ENCODE data around the gene INSC. TPM values are rescaled to one million over a fixed set of nuclear protein-coding genes. Genes with fewer than 3 reads are reported as not detected.

The INSC gene
- total and polyA plus RNA-seq, 2 experiments from 2014 or later, result 0.97 to 1.5 TPM

DNA sequence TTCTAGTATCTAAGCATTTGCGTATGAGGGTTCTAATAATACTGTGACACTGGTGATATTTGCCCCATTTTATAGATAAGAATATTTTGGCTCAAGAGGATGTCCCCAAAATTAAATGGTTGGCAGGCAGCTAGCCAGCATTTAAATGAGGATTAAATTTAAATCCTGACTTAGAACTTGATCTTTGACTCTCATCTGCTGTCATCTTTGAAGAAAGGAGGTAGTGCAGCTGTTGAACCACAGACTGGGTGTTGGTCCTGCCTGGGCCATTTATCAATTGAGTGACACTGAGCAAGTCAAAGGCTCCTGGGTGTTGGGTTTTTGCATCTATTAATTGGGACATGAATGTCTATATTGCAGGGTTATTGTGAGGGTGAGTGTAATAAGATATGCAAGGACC, 112.3 kb downstream of the INSC start:
- H3K27ac ChIP-seq (ENCODE audit: low read depth), result no peak overlapping the region
- Mint-ChIP-seq H3K4me3 (no peak overlapping the region), H3K9me3 (no peaks in the 10 kb centered on the region), H3K27me3 (ENCODE audit: insufficient read depth, low read depth, poor library complexity) (peaks cover 5% of the 10 kb centered on the region), H3K36me3 (ENCODE audit: low read depth) (no peaks in the 10 kb centered on the region), H3K27ac (no peak overlapping the region), H3K4me1 (no peaks in the 10 kb centered on the region)
- no peaks in the 10 kb centered on the region for H4K20me1 ChIP-seq (replicated peaks; ENCODE audit: insufficient read depth)
- no peak overlapping the region for H3K4me3 ChIP-seq
- H3F3A ChIP-seq (replicated peaks; ENCODE audit: low read depth), result no peaks in the 10 kb centered on the region
- no peaks in the 10 kb centered on the region for H3K36me3 ChIP-seq (ENCODE audit: insufficient read depth)
- H3K4me1 ChIP-seq (ENCODE audit: insufficient read depth), result no peaks in the 10 kb centered on the region
- H3K9me2 ChIP-seq (ENCODE audit: insufficient read depth), result 0 out of 2 replicates have a peak, but pooled peaks cover 7% of the 10 kb centered on the region
- H3K79me2 ChIP-seq (replicated peaks; ENCODE audit: insufficient read depth), result no peaks in the 10 kb centered on the region
- no peak for TF ChIP-seq ZNF331 (CRISPR knock-in tag; IDR thresholded peaks at IDR 0.05; ENCODE audit: low read depth)
- no peak for TF ChIP-seq EZH2phosphoT487 (IDR thresholded peaks at IDR 0.05; ENCODE audit: unreplicated experiment)
- TF ChIP-seq CREB1 (CRISPR knock-in tag; IDR thresholded peaks at IDR 0.05; ENCODE audit: low read depth), result no peak
- TF ChIP-seq, protein P1, sequence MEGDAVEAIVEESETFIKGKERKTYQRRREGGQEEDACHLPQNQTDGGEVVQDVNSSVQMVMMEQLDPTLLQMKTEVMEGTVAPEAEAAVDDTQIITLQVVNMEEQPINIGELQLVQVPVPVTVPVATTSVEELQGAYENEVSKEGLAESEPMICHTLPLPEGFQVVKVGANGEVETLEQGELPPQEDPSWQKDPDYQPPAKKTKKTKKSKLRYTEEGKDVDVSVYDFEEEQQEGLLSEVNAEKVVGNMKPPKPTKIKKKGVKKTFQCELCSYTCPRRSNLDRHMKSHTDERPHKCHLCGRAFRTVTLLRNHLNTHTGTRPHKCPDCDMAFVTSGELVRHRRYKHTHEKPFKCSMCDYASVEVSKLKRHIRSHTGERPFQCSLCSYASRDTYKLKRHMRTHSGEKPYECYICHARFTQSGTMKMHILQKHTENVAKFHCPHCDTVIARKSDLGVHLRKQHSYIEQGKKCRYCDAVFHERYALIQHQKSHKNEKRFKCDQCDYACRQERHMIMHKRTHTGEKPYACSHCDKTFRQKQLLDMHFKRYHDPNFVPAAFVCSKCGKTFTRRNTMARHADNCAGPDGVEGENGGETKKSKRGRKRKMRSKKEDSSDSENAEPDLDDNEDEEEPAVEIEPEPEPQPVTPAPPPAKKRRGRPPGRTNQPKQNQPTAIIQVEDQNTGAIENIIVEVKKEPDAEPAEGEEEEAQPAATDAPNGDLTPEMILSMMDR (conservative IDR thresholded peaks at IDR 0.05; ENCODE audit: low read depth in 2 of 2), result no peak
- TF ChIP-seq POLR2AphosphoS5 (IDR thresholded peaks at IDR 0.05; ENCODE audit: low read depth), result no peak
- TF ChIP-seq, protein P2, sequence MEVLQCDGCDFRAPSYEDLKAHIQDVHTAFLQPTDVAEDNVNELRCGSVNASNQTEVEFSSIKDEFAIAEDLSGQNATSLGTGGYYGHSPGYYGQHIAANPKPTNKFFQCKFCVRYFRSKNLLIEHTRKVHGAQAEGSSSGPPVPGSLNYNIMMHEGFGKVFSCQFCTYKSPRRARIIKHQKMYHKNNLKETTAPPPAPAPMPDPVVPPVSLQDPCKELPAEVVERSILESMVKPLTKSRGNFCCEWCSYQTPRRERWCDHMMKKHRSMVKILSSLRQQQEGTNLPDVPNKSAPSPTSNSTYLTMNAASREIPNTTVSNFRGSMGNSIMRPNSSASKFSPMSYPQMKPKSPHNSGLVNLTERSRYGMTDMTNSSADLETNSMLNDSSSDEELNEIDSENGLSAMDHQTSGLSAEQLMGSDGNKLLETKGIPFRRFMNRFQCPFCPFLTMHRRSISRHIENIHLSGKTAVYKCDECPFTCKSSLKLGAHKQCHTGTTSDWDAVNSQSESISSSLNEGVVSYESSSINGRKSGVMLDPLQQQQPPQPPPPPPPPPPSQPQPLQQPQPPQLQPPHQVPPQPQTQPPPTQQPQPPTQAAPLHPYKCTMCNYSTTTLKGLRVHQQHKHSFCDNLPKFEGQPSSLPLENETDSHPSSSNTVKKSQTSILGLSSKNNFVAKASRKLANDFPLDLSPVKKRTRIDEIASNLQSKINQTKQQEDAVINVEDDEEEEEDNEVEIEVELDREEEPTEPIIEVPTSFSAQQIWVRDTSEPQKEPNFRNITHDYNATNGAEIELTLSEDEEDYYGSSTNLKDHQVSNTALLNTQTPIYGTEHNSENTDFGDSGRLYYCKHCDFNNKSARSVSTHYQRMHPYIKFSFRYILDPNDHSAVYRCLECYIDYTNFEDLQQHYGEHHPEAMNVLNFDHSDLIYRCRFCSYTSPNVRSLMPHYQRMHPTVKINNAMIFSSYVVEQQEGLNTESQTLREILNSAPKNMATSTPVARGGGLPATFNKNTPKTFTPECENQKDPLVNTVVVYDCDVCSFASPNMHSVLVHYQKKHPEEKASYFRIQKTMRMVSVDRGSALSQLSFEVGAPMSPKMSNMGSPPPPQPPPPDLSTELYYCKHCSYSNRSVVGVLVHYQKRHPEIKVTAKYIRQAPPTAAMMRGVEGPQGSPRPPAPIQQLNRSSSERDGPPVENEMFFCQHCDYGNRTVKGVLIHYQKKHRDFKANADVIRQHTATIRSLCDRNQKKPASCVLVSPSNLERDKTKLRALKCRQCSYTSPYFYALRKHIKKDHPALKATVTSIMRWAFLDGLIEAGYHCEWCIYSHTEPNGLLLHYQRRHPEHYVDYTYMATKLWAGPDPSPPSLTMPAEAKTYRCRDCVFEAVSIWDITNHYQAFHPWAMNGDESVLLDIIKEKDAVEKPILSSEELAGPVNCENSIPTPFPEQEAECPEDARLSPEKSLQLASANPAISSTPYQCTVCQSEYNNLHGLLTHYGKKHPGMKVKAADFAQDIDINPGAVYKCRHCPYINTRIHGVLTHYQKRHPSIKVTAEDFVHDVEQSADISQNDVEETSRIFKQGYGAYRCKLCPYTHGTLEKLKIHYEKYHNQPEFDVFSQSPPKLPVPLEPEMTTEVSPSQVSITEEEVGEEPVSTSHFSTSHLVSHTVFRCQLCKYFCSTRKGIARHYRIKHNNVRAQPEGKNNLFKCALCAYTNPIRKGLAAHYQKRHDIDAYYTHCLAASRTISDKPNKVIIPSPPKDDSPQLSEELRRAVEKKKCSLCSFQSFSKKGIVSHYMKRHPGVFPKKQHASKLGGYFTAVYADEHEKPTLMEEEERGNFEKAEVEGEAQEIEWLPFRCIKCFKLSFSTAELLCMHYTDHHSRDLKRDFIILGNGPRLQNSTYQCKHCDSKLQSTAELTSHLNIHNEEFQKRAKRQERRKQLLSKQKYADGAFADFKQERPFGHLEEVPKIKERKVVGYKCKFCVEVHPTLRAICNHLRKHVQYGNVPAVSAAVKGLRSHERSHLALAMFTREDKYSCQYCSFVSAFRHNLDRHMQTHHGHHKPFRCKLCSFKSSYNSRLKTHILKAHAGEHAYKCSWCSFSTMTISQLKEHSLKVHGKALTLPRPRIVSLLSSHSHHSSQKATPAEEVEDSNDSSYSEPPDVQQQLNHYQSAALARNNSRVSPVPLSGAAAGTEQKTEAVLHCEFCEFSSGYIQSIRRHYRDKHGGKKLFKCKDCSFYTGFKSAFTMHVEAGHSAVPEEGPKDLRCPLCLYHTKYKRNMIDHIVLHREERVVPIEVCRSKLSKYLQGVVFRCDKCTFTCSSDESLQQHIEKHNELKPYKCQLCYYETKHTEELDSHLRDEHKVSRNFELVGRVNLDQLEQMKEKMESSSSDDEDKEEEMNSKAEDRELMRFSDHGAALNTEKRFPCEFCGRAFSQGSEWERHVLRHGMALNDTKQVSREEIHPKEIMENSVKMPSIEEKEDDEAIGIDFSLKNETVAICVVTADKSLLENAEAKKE (CRISPR knock-in tag; IDR thresholded peaks at IDR 0.05), result no peak
- no peak for TF ChIP-seq STAT1 (IDR thresholded peaks at IDR 0.05; ENCODE audit: unreplicated experiment)
- no peak for TF ChIP-seq ETS1 (IDR thresholded peaks at IDR 0.05)
- no peak for TF ChIP-seq NANOG (IDR thresholded peaks at IDR 0.05; ENCODE audit: borderline replicate concordance)
- TF ChIP-seq, protein P3, sequence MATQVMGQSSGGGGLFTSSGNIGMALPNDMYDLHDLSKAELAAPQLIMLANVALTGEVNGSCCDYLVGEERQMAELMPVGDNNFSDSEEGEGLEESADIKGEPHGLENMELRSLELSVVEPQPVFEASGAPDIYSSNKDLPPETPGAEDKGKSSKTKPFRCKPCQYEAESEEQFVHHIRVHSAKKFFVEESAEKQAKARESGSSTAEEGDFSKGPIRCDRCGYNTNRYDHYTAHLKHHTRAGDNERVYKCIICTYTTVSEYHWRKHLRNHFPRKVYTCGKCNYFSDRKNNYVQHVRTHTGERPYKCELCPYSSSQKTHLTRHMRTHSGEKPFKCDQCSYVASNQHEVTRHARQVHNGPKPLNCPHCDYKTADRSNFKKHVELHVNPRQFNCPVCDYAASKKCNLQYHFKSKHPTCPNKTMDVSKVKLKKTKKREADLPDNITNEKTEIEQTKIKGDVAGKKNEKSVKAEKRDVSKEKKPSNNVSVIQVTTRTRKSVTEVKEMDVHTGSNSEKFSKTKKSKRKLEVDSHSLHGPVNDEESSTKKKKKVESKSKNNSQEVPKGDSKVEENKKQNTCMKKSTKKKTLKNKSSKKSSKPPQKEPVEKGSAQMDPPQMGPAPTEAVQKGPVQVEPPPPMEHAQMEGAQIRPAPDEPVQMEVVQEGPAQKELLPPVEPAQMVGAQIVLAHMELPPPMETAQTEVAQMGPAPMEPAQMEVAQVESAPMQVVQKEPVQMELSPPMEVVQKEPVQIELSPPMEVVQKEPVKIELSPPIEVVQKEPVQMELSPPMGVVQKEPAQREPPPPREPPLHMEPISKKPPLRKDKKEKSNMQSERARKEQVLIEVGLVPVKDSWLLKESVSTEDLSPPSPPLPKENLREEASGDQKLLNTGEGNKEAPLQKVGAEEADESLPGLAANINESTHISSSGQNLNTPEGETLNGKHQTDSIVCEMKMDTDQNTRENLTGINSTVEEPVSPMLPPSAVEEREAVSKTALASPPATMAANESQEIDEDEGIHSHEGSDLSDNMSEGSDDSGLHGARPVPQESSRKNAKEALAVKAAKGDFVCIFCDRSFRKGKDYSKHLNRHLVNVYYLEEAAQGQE (IDR thresholded peaks at IDR 0.05; ENCODE audit: unreplicated experiment), result no peak
- no peak overlapping the region for H2AFZ ChIP-seq
- ATAC-seq, result no peak
- no peak for DNase-seq (ENCODE audit: low spot score)
- H3K4me2 ChIP-seq, result no peak overlapping the region
- no peaks in the 10 kb centered on the region for H3K27me3 ChIP-seq (ENCODE audit: insufficient read depth)

Measured in GM23338 (cell line).